ENCODE results near the gene COL19A1. TPM values are rescaled to one million over a fixed set of nuclear protein-coding genes. Genes with fewer than 3 reads are reported as not detected.

COL19A1 gene
- total and polyA plus RNA-seq, 2 of the 13 experiments (the other 11 are each of a cell fraction or from before 2014, with no cell fraction given) = not detected

DNA sequence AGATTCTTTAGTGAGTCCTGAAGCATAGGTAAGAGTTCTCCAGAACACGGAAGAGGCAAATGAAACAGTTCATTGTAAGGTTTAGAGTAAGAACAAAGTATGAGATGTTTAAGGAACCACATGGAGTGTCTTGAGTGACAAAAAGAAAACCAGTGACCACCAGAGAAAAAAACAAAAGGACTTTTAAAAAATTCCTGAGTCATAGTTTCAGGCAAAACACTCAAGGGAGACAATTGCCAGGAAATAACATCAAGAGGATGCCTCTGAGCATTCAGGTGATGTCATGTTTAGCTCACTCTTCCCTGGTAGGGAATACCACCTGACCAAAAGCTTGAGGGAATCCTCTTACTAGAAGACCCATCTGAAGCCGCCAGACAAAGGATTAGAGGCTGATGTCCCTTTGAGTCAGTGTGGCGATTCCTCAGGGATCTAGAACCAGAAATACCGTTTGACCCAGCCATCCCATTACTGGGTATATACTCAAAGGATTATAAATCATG, 110.3 kb downstream of the COL19A1 start:
- 0% methylated on average over 4 of the region's 4 CpGs for WGBS (ENCODE audit: low lambda C conversion rate)
- no peaks in the 10 kb centered on the region for H3K9me3 ChIP-seq (ENCODE audit: low read length)
- ChIA-PET CTCF (ENCODE audit: low intra/inter-chr PET ratio, low total read pairs) (no interaction called here), POLR2A (no interaction called here)
- TF ChIP-seq THAP11 (CRISPR knock-in tag; IDR thresholded peaks at IDR 0.05) = no peak
- TF ChIP-seq MAZ (IDR thresholded peaks at IDR 0.05; ENCODE audit: borderline replicate concordance, low read depth, low read length) = no peak
- TF ChIP-seq MAZ (CRISPR knock-in tag; IDR thresholded peaks at IDR 0.05; ENCODE audit: low read depth) = no peak
- no peak for TF ChIP-seq ZSCAN29 (CRISPR knock-in tag; conservative IDR thresholded peaks at IDR 0.05)
- no peak for TF ChIP-seq FOXK1 (CRISPR knock-in tag; IDR thresholded peaks at IDR 0.05; ENCODE audit: borderline replicate concordance, low read depth)
- TF ChIP-seq CAMTA2 (CRISPR knock-in tag; IDR thresholded peaks at IDR 0.05; ENCODE audit: borderline replicate concordance) = no peak
- TF ChIP-seq ZSCAN30 (CRISPR knock-in tag; IDR thresholded peaks at IDR 0.05) = no peak
- TF ChIP-seq, protein P1, sequence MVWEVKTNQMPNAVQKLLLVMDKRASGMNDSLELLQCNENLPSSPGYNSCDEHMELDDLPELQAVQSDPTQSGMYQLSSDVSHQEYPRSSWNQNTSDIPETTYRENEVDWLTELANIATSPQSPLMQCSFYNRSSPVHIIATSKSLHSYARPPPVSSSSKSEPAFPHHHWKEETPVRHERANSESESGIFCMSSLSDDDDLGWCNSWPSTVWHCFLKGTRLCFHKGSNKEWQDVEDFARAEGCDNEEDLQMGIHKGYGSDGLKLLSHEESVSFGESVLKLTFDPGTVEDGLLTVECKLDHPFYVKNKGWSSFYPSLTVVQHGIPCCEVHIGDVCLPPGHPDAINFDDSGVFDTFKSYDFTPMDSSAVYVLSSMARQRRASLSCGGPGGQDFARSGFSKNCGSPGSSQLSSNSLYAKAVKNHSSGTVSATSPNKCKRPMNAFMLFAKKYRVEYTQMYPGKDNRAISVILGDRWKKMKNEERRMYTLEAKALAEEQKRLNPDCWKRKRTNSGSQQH (CRISPR knock-in tag; IDR thresholded peaks at IDR 0.05; ENCODE audit: low read depth) = no peak
- no peak for TF ChIP-seq XBP1 (CRISPR knock-in tag; IDR thresholded peaks at IDR 0.05)
- TF ChIP-seq ZC3H4 (CRISPR knock-in tag; IDR thresholded peaks at IDR 0.05; ENCODE audit: borderline replicate concordance) = no peak
- TF ChIP-seq MXD4 (CRISPR knock-in tag; IDR thresholded peaks at IDR 0.05) = no peak
- TF ChIP-seq HNRNPUL1 (IDR thresholded peaks at IDR 0.05; ENCODE audit: low read depth, low read length) = no peak
- TF ChIP-seq FOSL1 (CRISPR knock-in tag; IDR thresholded peaks at IDR 0.05; ENCODE audit: borderline replicate concordance) = no peak
- H3K4me1 ChIP-seq (ENCODE audit: insufficient read depth, low read length) = no peaks in the 10 kb centered on the region
- H2AFZ ChIP-seq (ENCODE audit: low read length) = no peak overlapping the region
- no TSS peak for BruUV-seq (replicated peaks)
- intact Hi-C loops (cut with micrococcal nuclease; ENCODE audit: unreplicated experiment) (no loop called here), in situ Hi-C loops (cut with HindIII; ENCODE audit: extremely low pct_ligation_motif_present, low pct_unique_long_range_greater_than_20kb) (no loop called here)
- H3K9ac ChIP-seq (ENCODE audit: insufficient read depth, low read depth, low read length) = no peak overlapping the region
- no peaks in the 10 kb centered on the region for H3K27me3 ChIP-seq (ENCODE audit: control insufficient read depth in 1 of 2, insufficient read depth in 2 of 2, low read length in 2 of 2)
- H4K20me1 ChIP-seq (ENCODE audit: insufficient read depth, low read length) = no peaks in the 10 kb centered on the region
- FAIRE-seq (no peak), DNase-seq (ENCODE audit: low spot score) (no peak), ATAC-seq (no peak)
- no peak overlapping the region for H3K4me2 ChIP-seq (ENCODE audit: low read depth, low read length)
- H3K36me3 ChIP-seq (replicated peaks in 1 of 2; ENCODE audit: control insufficient read depth in 1 of 2, insufficient read depth in 2 of 2, low read length in 2 of 2) = no peaks in the 10 kb centered on the region
- no peak overlapping the region for H3K4me3 ChIP-seq (replicated peaks in 1 of 3; ENCODE audit: insufficient read depth in 1 of 3, low read depth in 2 of 3, low read length in 3 of 3)
- H3K27ac ChIP-seq (ENCODE audit: extremely low read length, insufficient read depth, low read length) = no peak overlapping the region
- H3K79me2 ChIP-seq (ENCODE audit: insufficient read depth, low read length) = no peaks in the 10 kb centered on the region
